ENCODE data around the gene PROCA1. TPM values are rescaled to one million over a fixed set of nuclear protein-coding genes. Genes with fewer than 3 reads are reported as not detected.

The PROCA1 gene
- total and polyA plus RNA-seq, 9 of the 15 experiments (the other 6 are each of a cell fraction or from before 2014, with no cell fraction given) = 0.78 to 16.2 (median 5.6) TPM

- TF ChIP-seq ZNF77 (CRISPR knock-in tag; IDR thresholded peaks at IDR 0.05) (no peak), FOXK2 (conservative IDR thresholded peaks at IDR 0.05 in 1 of 2, IDR thresholded peaks at IDR 0.05 in 1 of 2; ENCODE audit: low read depth in 2 of 2) (no peak), CCNT2 (IDR thresholded peaks at IDR 0.05; ENCODE audit: borderline replicate concordance, extremely low read depth, insufficient read length, low read depth, low read length) (peak; percentile 39), CAMTA2 (CRISPR knock-in tag; conservative IDR thresholded peaks at IDR 0.05) (no peak; the same call in 1 of the 2 replicates), ZSCAN29 (IDR thresholded peaks at IDR 0.05) (no peak), ESRRA (IDR thresholded peaks at IDR 0.05; ENCODE audit: borderline replicate concordance, low read depth) (no peak), ZNF512 (tag; IDR thresholded peaks at IDR 0.05) (no peak), TEAD4 (IDR thresholded peaks at IDR 0.05; ENCODE audit: low read length) (peak; percentile 22; the same call in 1 of the 2 replicates), TEAD4 (CRISPR knock-in tag; IDR thresholded peaks at IDR 0.05; ENCODE audit: borderline replicate concordance) (no peak), RFX1 (IDR thresholded peaks at IDR 0.05) (no peak), CBX8 (IDR thresholded peaks at IDR 0.05; ENCODE audit: borderline replicate concordance, extremely low read depth, low read depth, low read length, poor library complexity, severe bottlenecking) (no peak), NR4A1 (CRISPR knock-in tag; IDR thresholded peaks at IDR 0.05) (no peak), NR4A1 (tag; IDR thresholded peaks at IDR 0.05) (0 out of 2 replicates have a peak, but pooled peaks have one; percentile 4), ASH1L (IDR thresholded peaks at IDR 0.05; ENCODE audit: borderline replicate concordance, low read depth, partially characterized antibody) (no peak), ZNF133 (CRISPR knock-in tag; IDR thresholded peaks at IDR 0.05) (no peak), NUFIP1 (IDR thresholded peaks at IDR 0.05; ENCODE audit: partially characterized antibody) (no peak), PRMT5 (CRISPR knock-in tag; IDR thresholded peaks at IDR 0.05) (no peak), TCFL5 (CRISPR knock-in tag; conservative IDR thresholded peaks at IDR 0.05) (no peak), ZNF217 (CRISPR knock-in tag; IDR thresholded peaks at IDR 0.05) (no peak), VEZF1 (CRISPR knock-in tag; IDR thresholded peaks at IDR 0.05) (no peak), ZNF518B (CRISPR knock-in tag; IDR thresholded peaks at IDR 0.05) (no peak), SREBF1 (IDR thresholded peaks at IDR 0.05; ENCODE audit: borderline replicate concordance, low read depth, low read length) (no peak), RAD21 (CRISPR knock-in tag; conservative IDR thresholded peaks at IDR 0.05 in 1 of 2, IDR thresholded peaks at IDR 0.05 in 1 of 2) (no peak)
These were observed 12.9 kb upstream of the PROCA1 start (continued) for GRCh38 chr17:28724500-28725165.
